Activated CD4-positive, alpha-beta T cell treated with anti-CD3 and anti-CD28 coated beads, Interleukin-10, Interleukin-2, amounts not matched to agents 100 ng/mL and 50 ng/mL, durations not matched to agents 16 hours and 8 hours (primary cell): ENCODE data around the gene DEFB125.
A peak's percentile ranks its signal among the peaks of the same experiment; 100 is the strongest.
"Not testable (repeated sequence)": the region's sequence is repeated elsewhere in the genome, so short reads cannot be mapped to it uniquely, and the experiment has no call there.

Experiments used
- DNase-seq: peaks from one replicate; pipeline ENCODE4 v3.0.0-alpha.2; 2020

Gene DEFB125

GRCh38 chr20:87401-87800 lies at the start of gene DEFB125:
Gene DEFB125 (plus strand): TSS chr20:87672. CDS start chr20:87710, 38 bp downstream.
- DNase-seq: no peak

- DNase-seq: no peak
These were observed 27.2 kb upstream of the DEFB125 start for GRCh38 chr20:60035-60918.

- no peak for DNase-seq
These were observed 26.2 kb upstream of the DEFB125 start for GRCh38 chr20:61230-61629.

- no peak for DNase-seq
These were observed 25.7 kb upstream of the DEFB125 start for GRCh38 chr20:61757-62156.

DNA sequence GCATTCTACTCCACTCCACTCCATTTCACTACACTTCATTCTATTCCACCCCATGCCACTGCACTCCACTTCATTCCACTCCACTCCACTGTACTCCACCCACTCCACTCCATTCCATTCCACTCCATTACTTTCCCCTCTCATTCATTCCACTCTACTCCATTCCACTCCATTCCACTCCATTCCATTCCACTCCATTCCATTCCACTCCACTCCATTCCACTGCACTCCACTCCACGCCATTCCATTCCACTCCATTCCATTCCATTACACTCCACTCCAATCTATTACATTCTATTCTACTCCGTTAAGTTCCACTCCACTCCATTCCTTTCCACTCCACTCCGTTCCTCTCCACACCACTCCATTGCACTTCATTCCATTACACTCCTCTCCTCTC lies 25.0 kb upstream of the DEFB125 start:
- no peak for DNase-seq

DNA sequence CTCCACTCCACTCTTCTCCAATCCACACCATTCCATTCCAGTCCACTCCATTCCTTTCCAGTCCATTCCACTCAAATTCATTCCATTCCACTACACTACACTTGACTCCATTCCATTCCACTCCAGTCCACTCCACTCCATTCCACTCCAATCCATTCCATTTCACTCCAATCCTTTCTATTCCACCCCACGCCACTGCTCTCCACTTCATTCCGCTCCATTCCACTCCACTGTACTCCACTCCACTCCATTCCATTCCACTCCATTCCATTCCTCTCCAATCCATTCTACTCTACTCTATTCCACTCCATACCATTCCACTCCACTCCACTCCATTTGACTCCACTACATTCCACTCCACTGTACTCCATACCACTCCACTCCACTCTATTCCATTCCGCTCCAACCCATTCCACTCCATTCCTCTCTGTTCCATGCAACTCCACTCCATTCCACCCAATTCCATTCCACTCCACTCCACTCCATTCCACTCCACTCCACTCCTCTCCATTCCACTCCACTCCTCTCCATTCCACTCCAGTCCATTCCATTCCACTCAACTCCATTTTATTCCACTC lies 23.4 kb upstream of the DEFB125 start:
- DNase-seq: no peak

GRCh38 chr20:64766-65322 lies 22.6 kb upstream of the DEFB125 start:
- no peak for DNase-seq

- no peak for DNase-seq
These were observed 10.2 kb upstream of the DEFB125 start for GRCh38 chr20:77231-77630.

DNA sequence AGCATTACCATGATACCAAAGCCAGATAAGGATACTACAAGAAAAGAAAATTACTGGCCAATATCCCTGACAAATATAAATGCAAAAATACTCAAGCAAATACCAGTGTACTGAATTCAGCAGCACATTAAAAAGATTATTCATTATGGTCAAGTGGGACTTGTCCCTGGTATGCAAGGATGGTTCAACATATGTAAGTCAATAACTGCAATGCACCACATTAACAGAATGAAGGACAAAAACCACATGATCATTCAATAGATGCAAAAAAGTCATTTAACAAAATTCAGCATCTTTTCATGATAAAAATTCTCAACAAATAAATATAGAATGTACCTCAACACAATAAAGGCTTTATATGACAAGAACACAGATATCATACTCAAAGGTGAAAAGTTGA lies 9.1 kb upstream of the DEFB125 start:
- no peak for DNase-seq

- DNase-seq: no peak
These were observed 7.9 kb upstream of the DEFB125 start for GRCh38 chr20:79565-79964.

DNA sequence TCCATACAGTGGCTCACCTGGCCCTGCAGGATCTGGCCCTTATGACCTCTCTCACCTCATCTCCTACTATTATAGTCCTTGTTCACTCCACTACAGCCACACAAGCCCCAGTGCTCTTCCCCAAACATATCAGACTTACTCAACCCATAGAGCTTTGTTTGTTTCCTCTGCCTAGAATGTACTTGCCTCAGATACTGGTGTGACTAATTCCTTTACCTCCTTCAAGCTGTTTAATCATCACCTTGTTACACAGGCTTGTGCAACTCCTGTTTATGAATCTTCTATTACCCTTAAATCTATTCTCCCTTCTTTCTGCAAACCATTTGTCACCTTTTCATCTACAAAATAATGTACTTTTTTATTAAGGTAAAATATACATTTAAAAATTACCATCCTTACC lies 3.2 kb downstream of the DEFB125 start:
- peak; percentile 8 for DNase-seq

DNA sequence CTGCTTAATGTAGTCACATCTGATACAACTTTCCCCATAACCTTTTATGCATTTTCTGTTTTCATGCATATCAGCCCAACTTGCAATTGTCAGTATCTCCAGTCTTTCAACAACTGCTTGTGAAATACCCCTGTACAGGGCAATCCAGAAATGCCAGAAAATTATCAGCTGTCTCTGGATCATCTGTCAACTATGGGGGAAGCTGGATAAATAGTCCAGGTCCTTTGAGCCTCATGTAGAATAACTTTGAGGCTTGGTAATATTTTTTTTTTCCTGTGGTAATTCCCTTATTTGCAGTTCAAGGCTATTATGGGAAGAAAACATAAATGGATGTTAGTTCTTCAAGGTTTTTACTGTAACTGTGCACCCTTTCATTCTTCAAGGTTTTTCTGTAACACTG lies 6.2 kb downstream of the DEFB125 start:
- DNase-seq: no peak

- DNase-seq: no peak
These were observed 7.7 kb downstream of the DEFB125 start for GRCh38 chr20:95215-95614.

- not testable (repeated sequence) for DNase-seq
These were observed 10.2 kb downstream of the DEFB125 start for GRCh38 chr20:97691-98090.

GRCh38 chr20:101975-102374 lies 14.5 kb downstream of the DEFB125 start:
- no peak for DNase-seq

- DNase-seq: no peak
These were observed 16.0 kb downstream of the DEFB125 start for GRCh38 chr20:103456-103855.

DNA sequence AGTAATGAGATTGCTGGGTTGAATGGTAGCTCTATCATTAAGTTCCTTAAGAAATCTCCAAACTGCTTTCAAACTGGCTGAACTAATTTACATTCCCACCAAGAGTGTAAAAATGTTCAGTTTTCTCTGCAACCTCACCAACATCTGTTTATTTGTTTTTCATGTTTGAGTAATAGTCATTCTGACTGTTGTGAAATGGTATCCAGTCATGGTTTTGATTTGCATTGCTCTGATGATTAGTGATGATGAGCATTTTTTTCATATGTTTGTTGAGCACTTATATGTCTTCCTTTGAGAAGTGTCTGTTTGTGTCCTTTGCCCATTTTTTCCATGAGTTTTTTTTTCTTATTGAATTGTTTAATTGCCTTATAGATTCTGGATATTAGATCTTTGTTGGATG lies 24.9 kb downstream of the DEFB125 start:
- no peak for DNase-seq

DNA sequence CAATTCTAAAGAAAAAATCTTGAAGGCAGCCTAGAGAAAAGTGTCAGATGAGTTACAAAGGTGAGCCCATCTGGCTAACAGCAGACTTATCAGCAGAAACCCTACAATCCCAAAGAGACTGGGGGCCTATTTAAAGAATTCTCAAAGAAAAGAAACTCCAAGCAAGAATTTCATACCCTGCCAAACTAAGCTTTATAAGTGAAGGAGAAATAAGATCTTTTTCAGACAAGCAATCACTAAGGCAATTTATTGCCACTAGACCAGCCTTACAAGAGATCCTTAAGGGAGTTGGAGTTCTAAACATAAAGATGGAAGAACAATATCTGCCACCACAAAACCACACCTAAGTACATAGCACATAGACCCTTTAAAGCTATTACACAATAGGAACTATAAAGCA lies 30.0 kb downstream of the DEFB125 start:
- no peak for DNase-seq

DNA sequence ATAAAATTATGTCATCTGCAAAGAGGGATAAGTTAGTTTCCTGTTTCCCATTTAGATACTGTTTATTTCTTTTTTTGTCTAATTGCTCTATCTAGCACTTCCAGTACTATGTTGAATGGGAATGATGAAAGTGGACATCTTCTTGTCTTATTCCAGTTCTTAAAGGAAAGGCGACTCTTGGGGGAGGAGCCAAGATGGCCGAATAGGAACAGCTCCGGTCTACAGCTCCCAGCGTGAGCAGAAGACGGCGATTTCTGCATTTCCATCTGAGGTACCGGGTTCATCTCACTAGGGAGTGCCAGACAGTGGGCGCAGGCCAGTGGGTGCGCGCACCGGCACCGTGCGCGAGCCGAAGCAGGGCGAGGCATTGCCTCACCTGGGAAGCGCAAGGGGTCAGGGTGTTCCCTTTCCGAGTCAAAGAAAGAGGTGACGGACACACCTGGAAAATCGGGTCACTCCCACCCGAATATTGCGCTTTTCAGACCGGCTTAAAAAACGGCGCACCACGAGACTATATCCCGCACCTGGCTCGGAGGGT lies 42.4 kb downstream of the DEFB125 start:
- not testable (repeated sequence) for DNase-seq

GRCh38 chr20:137668-138490 lies 50.4 kb downstream of the DEFB125 start:
- peak; percentile 23 for DNase-seq

DNA sequence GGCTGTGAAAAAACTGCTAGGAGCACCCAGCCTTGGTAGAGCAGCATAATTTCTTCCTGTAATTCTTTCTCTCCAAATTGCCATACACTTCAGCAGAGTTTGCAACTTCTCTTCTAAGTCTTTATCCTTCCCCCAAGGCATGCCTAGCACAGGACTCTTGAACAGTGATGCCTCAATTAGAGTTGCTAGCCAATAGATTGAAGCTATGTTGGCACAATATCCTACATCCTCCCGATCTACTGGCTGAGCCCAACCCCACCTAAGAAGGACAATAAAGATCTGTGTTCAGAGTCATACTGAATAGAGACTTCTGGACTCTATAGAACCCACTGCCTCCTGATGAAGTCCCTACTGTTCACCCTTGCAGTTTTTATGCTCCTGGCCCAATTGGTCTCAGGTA lies 54.8 kb downstream of the DEFB125 start, which contains the start of gene DEFB126:
Gene DEFB126 (plus strand): TSS at position 301 of the 400 bp plus-strand sequence. CDS start 39 bp downstream, at position 340.
- no peak for DNase-seq

- DNase-seq: no peak
These were observed 58.4 kb downstream of the DEFB125 start for GRCh38 chr20:145877-146276.
